GM19397 (cell line): ENCODE results near the gene C4A.
"Not testable (repeated sequence)": the region's sequence is repeated elsewhere in the genome, so short reads cannot be mapped to it uniquely, and the experiment has no call there.

Experiments
- ATAC-seq: cut with Tn5 transposase; IDR thresholded peaks from one replicate; pipeline ENCODE4 v1.9.1; 2021; ENCODE audit warnings: mild to moderate bottlenecking, moderate library complexity; ENCODE audit not compliant: unreplicated experiment

C4A gene

DNA sequence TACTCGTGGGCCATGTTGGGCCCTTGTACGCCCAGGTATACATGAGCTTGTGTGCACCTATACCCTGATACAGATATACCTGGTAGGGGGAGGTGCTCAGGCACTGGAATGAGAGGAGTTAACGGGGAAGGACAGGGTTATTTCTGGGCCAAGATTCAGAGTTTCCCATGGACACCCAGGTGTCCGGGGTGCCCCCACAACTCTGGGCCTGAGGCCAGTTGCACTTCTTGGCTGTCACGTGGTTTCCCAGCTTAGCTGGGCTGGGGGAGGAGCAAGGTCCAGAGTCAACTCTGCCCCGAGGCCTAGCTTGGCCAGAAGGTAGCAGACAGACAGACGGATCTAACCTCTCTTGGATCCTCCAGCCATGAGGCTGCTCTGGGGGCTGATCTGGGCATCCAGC is at the start of gene C4A:
C4A (plus strand) TSS at position 314 of the 400 bp plus-strand sequence; CDS start at position 365, 51 bp downstream.
- not testable (repeated sequence) for ATAC-seq

DNA sequence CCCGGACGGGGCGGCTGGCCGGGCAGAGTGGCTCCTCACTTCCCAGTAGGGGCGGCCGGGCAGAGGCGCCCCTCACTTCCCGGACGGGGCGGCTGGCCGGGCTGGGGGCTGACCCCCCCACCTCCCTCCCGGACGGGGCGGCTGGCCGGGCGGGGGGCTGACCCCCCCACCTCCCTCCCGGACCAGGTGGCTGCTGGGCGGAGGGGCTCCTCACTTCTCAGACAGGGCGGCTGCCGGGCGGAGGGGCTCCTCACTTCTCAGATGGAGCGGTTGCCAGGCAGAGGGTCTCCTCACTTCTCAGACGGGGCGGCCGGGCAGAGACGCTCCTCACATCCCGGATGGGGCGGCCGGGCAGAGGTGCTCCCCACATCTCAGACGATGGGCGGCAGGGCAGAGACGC is 49.7 kb upstream of the C4A start:
- ATAC-seq, result not testable (repeated sequence)

DNA sequence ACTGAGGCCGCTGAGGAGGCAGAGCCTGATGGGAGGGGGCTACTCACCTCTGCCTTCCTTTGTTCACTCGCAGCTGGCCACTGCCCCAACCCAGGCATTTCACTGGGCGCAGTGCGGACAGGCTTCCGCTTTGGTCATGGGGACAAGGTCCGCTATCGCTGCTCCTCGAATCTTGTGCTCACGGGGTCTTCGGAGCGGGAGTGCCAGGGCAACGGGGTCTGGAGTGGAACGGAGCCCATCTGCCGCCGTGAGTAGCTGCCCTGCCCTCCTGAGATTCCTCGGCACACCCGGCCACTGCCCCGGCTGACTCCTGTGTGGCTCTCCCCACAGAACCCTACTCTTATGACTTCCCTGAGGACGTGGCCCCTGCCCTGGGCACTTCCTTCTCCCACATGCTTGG is 48.3 kb upstream of the C4A start:
- no peak for ATAC-seq

DNA sequence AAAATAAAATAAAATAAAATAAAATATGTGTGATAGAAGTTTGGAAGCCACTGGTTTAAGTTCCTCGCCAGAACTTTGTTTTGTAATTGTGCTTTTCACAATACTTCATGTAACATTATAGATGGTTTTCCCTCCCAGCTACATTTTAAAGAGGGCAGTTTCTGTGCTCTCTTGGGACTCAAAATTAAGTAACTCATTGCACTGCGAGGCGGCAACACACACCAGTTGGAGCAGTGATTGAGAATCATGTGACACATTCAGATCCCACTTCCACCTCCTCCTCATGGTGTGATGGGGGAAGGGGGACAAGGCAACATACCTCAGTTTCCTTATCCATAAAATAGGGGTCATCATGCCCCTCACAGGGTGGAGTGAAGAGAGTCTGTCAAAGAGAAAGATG is 46.8 kb upstream of the C4A start:
- ATAC-seq, result no peak

GRCh38 chr6:31935823-31936222 is 46.0 kb upstream of the C4A start:
- ATAC-seq, result no peak

DNA sequence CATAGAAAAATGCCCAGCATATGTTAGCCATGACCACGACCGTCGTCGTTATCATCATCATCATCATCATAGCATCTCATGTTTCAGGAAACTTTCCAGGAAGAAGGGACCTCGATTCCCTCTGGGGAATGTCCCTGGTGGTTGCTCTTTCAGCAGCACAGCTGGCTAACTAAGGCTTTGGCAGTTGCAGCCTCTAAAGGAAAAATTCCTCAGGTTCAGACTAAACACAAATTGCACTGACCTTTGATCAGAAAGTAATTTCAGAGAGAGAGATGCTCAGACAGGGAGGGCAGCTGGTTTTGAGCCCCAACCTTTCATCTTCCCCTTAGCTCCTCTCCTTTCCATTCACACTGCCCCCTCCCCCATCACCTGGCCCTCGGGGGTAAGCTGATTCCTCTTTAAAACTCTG is 41.6 kb upstream of the C4A start:
- ATAC-seq, result no peak

DNA sequence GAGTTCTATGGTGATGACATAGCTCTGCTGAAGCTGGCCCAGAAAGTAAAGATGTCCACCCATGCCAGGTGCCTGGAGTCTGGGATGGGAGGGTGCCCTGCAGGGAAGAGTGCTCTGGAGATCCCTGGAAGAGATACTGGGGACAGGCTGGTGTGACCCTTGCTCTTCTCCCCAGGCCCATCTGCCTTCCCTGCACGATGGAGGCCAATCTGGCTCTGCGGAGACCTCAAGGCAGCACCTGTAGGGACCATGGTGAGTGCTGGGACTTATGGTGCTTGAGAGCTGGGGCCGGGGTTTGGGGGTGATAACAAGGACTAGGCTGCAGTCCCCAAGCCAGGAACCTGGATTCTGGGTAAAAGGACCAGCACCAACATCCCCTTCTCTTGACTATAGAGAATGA is 38.1 kb upstream of the C4A start:
- ATAC-seq, result no peak

GRCh38 chr6:31945154-31945506 is 36.7 kb upstream of the C4A start:
- no peak for ATAC-seq

DNA sequence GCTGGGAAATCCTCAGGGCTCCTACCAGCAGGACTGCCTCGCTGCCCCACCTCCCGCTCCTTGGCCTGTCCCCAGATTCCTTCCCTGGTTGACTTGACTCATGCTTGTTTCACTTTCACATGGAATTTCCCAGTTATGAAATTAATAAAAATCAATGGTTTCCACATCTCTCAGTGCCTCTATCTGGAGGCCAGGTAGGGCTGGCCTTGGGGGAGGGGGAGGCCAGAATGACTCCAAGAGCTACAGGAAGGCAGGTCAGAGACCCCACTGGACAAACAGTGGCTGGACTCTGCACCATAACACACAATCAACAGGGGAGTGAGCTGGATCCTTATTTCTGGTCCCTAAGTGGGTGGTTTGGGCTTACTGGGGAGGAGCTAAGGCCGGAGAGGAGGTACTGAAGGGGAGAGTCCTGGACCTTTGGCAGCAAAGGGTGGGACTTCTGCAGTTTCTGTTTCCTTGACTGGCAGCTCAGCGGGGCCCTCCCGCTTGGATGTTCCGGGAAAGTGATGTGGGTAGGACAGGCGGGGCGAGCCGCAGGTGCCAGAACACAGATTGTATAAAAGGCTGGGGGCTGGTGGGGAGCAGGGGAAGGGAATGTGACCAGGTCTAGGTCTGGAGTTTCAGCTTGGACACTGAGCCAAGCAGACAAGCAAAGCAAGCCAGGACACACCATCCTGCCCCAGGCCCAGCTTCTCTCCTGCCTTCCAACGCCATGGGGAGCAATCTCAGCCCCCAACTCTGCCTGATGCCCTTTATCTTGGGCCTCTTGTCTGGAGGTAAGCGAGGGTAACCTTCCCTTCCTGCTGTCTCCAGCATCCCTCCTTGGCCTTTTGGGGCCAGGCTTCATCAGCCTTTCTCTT is 36.1 kb upstream of the C4A start, which contains the start of gene CFB:
CFB (plus strand) TSS at position 589 of the 863 bp plus-strand sequence; CDS start at position 716, 127 bp downstream.
- no peak for ATAC-seq

DNA sequence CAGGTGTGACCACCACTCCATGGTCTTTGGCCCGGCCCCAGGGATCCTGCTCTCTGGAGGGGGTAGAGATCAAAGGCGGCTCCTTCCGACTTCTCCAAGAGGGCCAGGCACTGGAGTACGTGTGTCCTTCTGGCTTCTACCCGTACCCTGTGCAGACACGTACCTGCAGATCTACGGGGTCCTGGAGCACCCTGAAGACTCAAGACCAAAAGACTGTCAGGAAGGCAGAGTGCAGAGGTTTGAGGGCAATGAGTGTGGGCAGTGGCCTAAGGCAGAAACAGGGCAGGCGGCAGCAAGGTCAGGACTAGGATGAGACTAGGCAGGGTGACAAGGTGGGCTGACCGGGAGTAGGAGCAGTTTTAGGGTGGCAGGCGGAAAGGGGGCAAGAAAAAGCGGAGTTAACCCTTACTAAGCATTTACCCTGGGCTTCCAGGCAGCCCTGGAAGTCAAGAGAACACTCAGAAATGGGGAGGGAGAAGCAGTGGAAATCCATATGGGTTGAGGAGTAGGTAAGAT is 35.4 kb upstream of the C4A start:
- no peak for ATAC-seq

DNA sequence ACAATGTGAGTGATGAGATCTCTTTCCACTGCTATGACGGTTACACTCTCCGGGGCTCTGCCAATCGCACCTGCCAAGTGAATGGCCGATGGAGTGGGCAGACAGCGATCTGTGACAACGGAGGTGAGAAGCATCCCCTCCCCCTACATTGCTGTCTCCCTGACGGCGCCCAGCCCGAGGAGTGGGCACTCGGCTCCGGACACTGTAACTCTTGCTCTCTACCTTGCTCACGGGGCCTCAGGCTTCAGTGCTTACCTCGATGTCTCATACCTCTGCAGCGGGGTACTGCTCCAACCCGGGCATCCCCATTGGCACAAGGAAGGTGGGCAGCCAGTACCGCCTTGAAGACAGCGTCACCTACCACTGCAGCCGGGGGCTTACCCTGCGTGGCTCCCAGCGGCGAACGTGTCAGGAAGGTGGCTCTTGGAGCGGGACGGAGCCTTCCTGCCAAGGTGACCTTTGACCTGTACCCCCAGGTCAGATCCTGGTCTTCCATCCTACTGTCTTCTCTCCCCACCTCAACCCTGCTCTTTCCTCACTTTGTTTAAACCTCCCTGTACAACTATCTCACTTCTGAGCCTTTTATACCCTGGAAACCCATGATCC is 34.7 kb upstream of the C4A start:
- ATAC-seq, result no peak

- ATAC-seq, result no peak
These were observed 34.0 kb upstream of the C4A start for GRCh38 chr6:31947864-31948263.

- no peak for ATAC-seq
These were observed 33.6 kb upstream of the C4A start for GRCh38 chr6:31948306-31948705.

DNA sequence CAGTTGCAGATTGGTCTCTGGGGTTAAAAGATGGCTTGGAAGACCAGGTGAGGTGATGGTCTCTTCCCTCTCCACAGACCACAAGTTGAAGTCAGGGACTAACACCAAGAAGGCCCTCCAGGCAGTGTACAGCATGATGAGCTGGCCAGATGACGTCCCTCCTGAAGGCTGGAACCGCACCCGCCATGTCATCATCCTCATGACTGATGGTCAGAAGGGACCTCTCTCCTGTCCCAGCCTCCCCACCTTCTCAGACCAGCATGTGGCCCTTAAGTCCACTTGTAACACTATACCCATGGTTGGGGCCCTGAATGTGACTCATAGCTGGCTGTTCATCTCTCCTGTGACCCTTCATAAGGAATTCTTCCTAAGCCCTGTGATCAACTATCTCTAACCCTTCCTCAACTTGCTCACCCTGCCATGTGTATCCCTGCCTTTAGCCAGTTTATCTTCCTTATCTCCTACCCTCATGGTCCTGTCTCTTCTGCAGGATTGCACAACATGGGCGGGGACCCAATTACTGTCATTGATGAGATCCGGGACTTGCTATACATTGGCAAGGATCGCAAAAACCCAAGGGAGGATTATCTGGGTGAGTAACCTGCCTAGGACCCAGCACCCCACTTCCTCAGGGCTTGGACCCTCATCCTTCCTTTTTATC is 33.0 kb upstream of the C4A start:
- no peak for ATAC-seq

DNA sequence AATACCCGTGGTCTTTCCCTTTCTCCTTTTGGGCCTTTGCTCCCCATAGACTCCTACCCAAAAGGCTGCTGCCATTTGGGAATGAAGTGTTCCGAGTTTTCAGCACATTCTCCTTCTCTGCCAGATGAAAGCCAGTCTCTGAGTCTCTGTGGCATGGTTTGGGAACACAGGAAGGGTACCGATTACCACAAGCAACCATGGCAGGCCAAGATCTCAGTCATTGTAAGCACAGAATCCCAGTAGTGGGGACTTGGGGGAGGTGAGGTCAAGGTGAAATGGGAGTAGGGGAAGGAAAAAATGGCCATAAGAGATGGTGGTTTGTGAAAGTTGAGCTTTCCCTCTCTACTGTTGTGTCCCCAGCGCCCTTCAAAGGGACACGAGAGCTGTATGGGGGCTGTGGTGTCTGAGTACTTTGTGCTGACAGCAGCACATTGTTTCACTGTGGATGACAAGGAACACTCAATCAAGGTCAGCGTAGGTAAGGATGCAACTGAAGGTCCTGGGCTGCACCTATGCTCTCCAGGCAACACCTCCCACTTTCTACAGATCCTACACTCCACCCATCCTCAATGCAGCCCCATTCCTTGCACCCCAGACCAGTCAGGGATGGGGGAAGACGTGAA is 31.8 kb upstream of the C4A start:
- no peak for ATAC-seq

DNA sequence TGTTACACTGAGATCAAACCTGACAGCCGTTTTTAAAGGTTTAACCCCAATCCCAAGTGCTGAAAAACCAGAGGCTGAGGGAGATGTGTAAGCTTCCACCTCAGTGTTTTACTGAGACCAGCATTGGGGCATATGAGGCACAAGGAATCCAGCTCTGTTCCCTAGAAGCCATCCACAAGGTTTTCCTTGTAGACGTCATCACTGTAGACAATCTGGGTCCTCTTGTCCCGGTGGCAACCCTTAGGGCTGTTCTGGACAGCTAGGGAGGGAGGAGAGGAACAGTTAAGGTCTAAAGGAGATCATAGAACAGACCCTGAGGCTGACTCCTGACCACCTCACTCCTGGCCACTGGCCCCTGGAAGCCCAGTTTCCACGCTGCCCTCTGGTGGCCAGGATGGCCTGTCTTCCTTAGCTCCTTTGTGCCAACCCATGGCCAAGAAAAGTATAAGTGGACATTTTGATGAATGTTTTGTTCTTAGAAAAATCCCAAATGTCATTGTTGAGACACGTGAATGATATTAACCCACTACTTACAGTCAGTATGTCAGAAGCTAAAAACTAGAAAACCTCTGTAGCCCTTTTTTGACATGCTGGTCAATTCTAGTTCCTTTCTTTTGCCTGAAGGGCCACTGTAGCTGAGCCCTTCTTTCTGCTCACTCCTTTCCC is 29.6 kb upstream of the C4A start:
- no peak for ATAC-seq

DNA sequence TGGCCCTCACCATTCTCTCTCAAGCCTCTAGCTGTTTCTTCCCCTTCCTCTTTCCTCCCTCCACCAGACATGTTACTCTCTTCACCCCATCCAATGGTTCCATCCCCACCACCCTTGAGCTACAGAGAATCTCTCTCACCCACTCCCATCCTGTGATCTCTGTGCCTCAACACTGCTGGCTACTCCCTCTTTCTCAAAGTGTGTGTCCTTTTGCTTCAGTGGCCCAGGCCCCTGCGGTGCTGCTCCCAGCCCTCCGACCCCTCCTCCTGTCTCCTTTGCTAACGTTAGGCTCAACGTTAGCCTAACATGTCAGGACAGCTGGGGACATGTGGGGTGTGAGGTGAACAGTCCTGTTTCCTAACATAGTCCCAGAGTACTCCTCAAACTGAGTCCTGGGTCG is 29.0 kb upstream of the C4A start:
- no peak for ATAC-seq

DNA sequence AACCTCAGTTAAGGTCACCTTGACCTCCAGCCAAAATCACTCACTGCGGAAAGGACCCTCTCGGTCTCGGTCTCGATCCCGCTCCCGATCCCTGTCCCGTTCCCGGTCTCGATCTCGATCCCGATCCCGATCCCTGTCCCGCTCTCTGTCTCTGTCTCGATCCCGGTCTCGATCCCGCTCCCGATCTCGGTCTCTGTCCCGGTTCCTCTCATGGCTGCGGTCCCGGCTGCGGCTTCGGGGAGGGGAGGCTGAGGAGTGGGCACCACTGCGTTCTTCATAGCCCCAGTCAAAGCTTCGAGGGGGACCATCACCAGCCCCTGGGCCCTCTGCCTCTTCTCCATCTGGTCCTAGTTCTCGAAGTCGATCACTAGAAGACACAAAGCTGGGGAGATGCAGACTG is 27.3 kb upstream of the C4A start:
- no peak for ATAC-seq

GRCh38 chr6:31956796-31957195 is 25.1 kb upstream of the C4A start:
- ATAC-seq, result no peak

GRCh38 chr6:31958412-31958740 is 23.5 kb upstream of the C4A start:
- no peak for ATAC-seq
